ENCODE data around the gene IFIT2. TPM values are rescaled to one million over a fixed set of nuclear protein-coding genes. Genes with fewer than 3 reads are reported as not detected.
A peak's percentile ranks its signal among the peaks of the same experiment; 100 is the strongest.
"Not testable (repeated sequence)": the region's sequence is repeated elsewhere in the genome, so short reads cannot be mapped to it uniquely, and the experiment has no call there.

IFIT2 gene
- total RNA-seq, 2 experiments from 2014 or later: 36.9 to 38.9 TPM

GRCh38 chr10:89330537-89331212 lies 28.8 kb downstream of the IFIT2 start:
- POLR2A ChIA-PET: no interaction called here
- H3K4me1 ChIP-seq (ENCODE audit: insufficient read depth, low read length): peaks cover 70% of the 10 kb centered on the region

GRCh38 chr10:89331487-89332122 lies 29.8 kb downstream of the IFIT2 start:
- H3K9me3 ChIP-seq (ENCODE audit: control insufficient read depth in 1 of 2, insufficient read depth in 1 of 2, low read length in 2 of 2); H3K27me3 ChIP-seq (ENCODE audit: control insufficient read depth in 1 of 2, insufficient read depth in 2 of 2, low read length in 2 of 2); H3K36me3 ChIP-seq (ENCODE audit: insufficient read depth, low read length); H3K36me3 Mint-ChIP-seq (ENCODE audit: low read depth); DNase-seq; H3K9me3 Mint-ChIP-seq; H3K27me3 Mint-ChIP-seq; ATAC-seq (ENCODE audit: poor library complexity): not testable (repeated sequence)
- CTCF ChIA-PET: interaction anchor here (1.4 kb wide), 1 partner anchor 16 kb away, joined by 3 read pairs; no protein-coding TSS in a partner anchor
- peak overlapping the region in 1 of 2 donors; percentile 47 for H3K27ac ChIP-seq (ENCODE audit: low read depth in 1 of 2, low read length in 2 of 2)
- peaks cover 78% of the 10 kb centered on the region for H3K4me1 Mint-ChIP-seq (ENCODE audit: low read depth)
- peak overlapping the region; percentile 77 for H3K4me3 Mint-ChIP-seq
- intact Hi-C loops (cut with DNase I, micrococcal nuclease): loop anchor here (1.0 to 2.0 kb wide), 2 partner anchors 25 to 83 kb away; partner anchors contain the start of gene IFIT5 (in 1 of the 2)
- POLR2A ChIA-PET: interaction anchor here (0.5 to 1.4 kb wide), 7 partner anchors 8 to 370 kb away, joined by 3 to 8 read pairs (median 5); partner anchors contain the start of genes FAS, KIF20B and LIPA
- peak overlapping the region; percentile 45 for H3K4me3 ChIP-seq (ENCODE audit: low read length)
- peak overlapping the region; percentile 90 for H3K27ac Mint-ChIP-seq
- peaks cover 72% of the 10 kb centered on the region for H3K4me1 ChIP-seq (ENCODE audit: insufficient read depth, low read length)

More at GRCh38 chr10:89330537-89331212, 28.8 kb downstream of the IFIT2 start:
- Mint-ChIP-seq H3K9me3 (no peaks in the 10 kb centered on the region), H3K27me3 (no peaks in the 10 kb centered on the region), H3K27ac (peak overlapping the region; percentile 90), H3K4me1 (ENCODE audit: low read depth) (peaks cover 69% of the 10 kb centered on the region), H3K36me3 (ENCODE audit: low read depth) (peaks cover 5% of the 10 kb centered on the region), H3K4me3 (peak overlapping the region; percentile 55)
- DNase-seq (no peak), ATAC-seq (ENCODE audit: poor library complexity) (no peak)
- Histone ChIP-seq H3K27me3 (ENCODE audit: control insufficient read depth in 1 of 2, insufficient read depth in 2 of 2, low read length in 2 of 2) (no peaks in the 10 kb centered on the region), H3K9me3 (ENCODE audit: control insufficient read depth in 1 of 2, insufficient read depth in 1 of 2, low read length in 2 of 2) (no peaks in the 10 kb centered on the region), H3K27ac (ENCODE audit: low read depth in 1 of 2, low read length in 2 of 2) (no peak overlapping the region), H3K36me3 (ENCODE audit: insufficient read depth, low read length) (no peaks in the 10 kb centered on the region), H3K4me3 (ENCODE audit: low read length) (no peak overlapping the region)
- intact Hi-C loops (cut with DNase I, micrococcal nuclease): loop anchor here in 1 of 2 experiments (2.0 kb wide), 1 partner anchor 24 kb away; no protein-coding TSS in a partner anchor
- CTCF ChIA-PET: no interaction called here
- TF ChIP-seq CTCF (IDR thresholded peaks at IDR 0.05): no peak

- peak overlapping the region; percentile 45 for H3K4me3 ChIP-seq (ENCODE audit: low read length)
- intact Hi-C loops (cut with DNase I, micrococcal nuclease): loop anchor here in 1 of 2 experiments (1.0 kb wide), 1 partner anchor 82 kb away; the partner anchor contains the start of gene IFIT5
- Mint-ChIP-seq H3K4me3 (peak overlapping the region; percentile 77), H3K9me3 (no peaks in the 10 kb centered on the region), H3K27ac (peak overlapping the region; percentile 90), H3K27me3 (no peaks in the 10 kb centered on the region), H3K4me1 (ENCODE audit: low read depth) (peaks cover 84% of the 10 kb centered on the region), H3K36me3 (ENCODE audit: low read depth) (peaks cover 9% of the 10 kb centered on the region)
- ChIA-PET CTCF (interaction anchor here (1.4 kb wide), 1 partner anchor 17 kb away, joined by 3 read pairs; no protein-coding TSS in a partner anchor), POLR2A (interaction anchor here (0.9 to 1.4 kb wide), 6 partner anchors 9 to 369 kb away, joined by 4 to 8 read pairs (median 6); partner anchors contain the start of genes FAS, KIF20B and LIPA)
- H3K36me3 ChIP-seq (ENCODE audit: insufficient read depth, low read length): no peaks in the 10 kb centered on the region
- H3K27ac ChIP-seq (ENCODE audit: low read depth in 1 of 2, low read length in 2 of 2): peak overlapping the region; percentile 33 to 47
- DNase-seq: peak in 4 of 14 experiments; percentile 11 to 84 (median 79)
- no peaks in the 10 kb centered on the region for H3K9me3 ChIP-seq (ENCODE audit: control insufficient read depth in 1 of 2, insufficient read depth in 1 of 2, low read length in 2 of 2)
- ATAC-seq (ENCODE audit: poor library complexity): peak; percentile 33
- H3K27me3 ChIP-seq (ENCODE audit: control insufficient read depth in 1 of 2, insufficient read depth in 2 of 2, low read length in 2 of 2): no peaks in the 10 kb centered on the region
- peaks cover 71% of the 10 kb centered on the region for H3K4me1 ChIP-seq (ENCODE audit: insufficient read depth, low read length)
- no peak for TF ChIP-seq CTCF (IDR thresholded peaks at IDR 0.05)
Observed at GRCh38 chr10:89332123-89332633, 30.3 kb downstream of the IFIT2 start.

Data from CD4-positive, alpha-beta T cell (primary cell).